ENCODE measurements around the gene DDIT3. TPM values are rescaled to one million over a fixed set of nuclear protein-coding genes. Genes with fewer than 3 reads are reported as not detected.

The DDIT3 gene
- polyA plus RNA-seq, 4 donors: 29.2 to 37.3 (median 30.3) TPM

DNA sequence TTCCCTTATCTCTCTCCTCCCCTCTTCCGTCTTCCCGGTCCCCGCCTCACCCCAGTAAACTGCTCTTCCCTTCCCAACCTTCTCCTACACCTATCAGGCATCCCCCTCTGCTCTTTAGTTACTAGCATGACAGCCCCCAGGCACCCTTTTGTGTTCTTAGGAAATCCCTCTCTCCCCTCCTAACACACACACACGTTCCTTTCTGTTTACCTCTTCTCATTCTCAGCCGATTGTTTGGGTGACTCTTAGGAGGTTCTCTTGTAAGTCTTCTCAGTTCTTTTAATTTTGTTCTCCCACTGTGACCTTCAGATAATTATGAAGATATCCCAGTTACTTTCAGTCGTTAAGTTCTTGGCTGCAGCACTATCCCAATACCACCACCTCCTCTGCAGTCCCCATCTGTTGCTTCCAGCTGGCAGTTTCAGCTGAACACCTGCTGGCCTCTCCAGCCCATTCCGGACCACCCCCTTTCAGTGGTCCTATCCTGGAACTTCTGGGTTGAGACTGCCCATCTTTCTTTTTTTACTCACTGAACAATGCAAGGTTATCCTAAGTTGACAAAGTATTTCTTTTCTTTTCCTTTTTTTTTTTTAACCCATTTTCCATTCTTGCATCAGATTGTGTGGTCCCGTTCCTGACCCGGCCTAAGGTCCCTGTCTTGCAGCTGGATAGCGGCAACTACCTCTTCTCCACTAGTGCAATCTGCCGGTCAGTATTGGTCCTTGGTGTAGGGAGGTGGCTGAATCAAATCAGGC, 31.7 kb downstream of the DDIT3 start:
- DNase-seq (ENCODE audit: low read depth in 4 of 4, low spot score in 3 of 4): no peak

DNA sequence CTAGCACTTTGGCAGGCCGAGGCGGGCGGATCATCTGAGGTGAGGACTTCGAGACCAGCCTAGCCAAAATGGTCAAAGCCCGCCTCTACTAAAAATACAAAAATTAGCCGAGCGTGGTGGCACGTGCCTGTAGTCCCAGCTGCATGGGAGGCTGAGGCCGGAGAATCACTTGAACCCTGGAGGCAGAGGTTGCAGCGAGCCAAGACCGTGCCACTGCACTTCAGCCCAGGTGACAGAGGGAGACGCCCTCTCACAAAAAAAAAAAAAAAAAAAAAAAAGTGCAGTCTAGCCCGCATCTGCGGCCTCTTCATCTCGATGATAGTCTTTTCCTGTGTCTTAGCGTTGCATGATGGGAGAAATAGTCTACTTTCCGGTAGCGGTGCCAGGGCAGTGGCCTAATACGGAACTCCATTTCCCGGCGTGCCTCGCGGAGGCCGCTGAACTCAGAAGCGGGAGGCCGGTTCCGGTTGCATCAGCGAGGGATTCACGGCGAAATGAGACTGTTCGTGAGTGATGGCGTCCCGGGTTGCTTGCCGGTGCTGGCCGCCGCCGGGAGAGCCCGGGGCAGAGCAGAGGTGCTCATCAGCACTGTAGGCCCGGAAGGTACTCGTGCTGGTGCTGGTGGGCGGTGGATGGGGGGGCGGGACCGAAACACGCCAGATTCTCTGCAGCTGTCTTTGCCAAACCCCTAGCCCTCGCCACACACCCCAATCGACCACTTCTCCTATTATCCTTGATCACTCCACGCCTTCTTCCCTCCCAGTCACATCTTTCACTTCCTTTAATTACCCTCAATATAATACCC, 32.5 kb downstream of the DDIT3 start, which contains the start of gene MARS1:
Gene MARS1, plus strand, starts transcription at position 472 of the 805 bp plus-strand sequence. Its CDS starts 23 bp downstream, at position 495.
- peak; percentile 85 to 92 (median 92) for DNase-seq (ENCODE audit: low read depth in 4 of 4, low spot score in 3 of 4)

DNA sequence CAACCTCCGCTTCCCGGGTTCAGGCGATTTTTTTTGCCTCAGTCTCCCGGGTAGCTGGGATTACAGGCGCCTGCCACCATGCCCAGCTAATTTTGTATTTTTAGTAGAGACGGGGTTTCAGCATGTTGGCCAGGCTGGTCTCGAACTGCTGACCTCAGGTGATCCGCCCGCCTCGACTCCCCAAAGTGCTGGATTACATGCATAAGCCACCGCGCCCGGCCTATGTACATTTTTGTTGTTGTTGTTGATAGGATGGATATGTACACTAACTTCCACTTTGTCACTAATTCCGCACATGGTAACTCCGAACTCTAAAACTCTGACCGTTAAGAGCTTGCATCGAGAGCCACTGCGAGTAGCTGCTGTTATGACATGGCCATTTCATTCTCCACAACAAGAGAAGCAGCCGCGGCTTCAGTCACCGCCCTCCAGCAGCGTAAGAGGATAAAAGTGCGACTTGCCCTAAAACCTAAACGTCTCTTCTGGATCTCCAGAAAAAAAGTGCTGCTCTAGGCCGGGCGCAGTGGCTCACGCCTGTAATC, 33.2 kb downstream of the DDIT3 start:
- no peak for DNase-seq (ENCODE audit: low read depth in 4 of 4, low spot score in 3 of 4)

DNA sequence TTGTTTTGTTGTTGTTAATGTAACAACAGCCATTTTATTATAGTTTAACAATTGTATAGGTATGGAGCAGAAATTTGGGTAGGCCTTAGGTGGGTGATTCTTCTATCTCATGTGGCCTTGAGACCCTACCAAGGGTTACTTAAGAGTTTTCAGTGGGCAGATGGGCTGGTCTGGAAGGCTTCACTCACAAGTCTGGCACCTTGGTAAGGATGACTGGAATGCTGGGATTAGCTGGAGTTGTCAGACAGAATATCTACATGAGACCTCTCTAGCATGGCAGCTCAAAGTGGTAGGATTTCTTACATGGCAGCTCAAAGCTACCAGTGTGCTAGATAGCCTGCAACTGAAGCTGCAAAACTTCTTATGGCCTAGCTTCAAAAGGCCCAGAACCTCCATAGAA, 34.6 kb downstream of the DDIT3 start:
- DNase-seq (ENCODE audit: low read depth in 4 of 4, low spot score in 3 of 4): no peak

DNA sequence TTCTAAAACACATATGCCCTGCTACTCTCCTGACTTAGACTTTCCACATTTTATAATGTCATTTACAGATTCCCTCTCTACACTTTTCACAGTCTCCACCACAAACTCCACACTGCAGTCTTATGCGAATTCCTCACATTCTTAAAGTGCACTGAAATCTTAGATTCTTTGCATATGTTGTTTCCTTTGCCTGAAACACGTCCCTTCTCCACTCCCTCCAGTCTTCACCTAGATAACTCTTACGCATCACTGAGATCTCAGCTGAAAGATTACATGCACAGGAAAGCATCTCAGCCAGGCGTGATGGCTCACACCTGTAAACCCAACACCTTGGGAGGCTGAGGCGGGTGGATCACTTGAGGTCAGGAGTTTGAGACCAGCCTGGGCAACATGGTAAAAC, 36.8 kb downstream of the DDIT3 start:
- DNase-seq (ENCODE audit: low read depth in 4 of 4, low spot score in 3 of 4): no peak

DNA sequence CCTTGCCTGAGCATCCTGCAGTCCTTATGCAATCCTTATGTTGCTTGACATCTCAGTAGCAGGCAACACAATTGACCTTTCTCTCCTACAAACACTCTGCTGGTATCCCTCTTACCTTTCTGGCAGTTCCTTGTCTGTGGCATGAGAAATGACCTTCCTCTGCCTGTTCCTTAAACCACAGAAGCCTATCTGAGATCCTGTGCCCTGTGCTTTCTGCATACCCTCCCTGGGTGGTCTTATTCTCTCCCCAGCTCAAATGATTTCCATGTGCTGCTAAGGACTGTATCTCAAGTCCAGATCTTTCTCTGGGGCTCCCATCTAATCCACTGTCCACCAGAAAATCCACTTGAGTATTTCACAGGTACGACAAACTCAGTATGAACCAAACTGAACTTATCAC, 38.6 kb downstream of the DDIT3 start:
- no peak for DNase-seq (ENCODE audit: low read depth in 4 of 4, low spot score in 3 of 4)

DNA sequence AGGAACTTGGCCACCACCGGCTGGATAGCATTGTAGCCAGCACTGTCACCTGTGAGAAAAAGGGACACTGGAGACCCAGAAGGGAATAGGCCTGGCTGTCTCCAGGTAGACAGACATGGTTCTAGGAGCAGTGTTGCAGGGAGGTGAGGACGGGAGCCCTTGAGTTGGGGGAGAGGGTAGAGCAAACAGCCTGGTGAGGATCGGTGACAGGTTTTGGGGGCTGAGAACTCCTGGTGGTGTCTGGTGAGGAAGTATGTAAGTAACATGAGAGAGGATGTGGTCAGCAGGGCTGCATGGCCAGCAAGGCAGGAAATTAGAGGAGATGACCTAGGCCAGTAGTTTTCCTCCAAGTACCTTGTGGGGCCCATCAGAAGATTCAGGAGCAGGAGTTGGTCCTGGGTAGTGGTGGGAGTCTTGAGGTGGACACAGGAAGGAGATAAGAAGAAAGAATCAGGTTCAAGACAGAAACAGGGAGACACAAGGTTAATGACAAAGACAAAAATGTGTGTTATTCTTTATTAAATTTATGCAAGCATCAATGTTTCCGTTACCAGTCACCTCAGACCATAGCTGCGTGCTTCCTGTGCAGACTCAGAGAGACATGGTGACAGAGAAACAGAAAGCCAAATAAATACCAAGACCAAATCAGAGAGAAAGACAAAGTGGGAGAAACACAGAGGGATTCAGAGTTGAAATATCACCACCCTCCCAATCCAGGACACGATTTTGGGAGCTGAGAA, 40.8 kb downstream of the DDIT3 start, which contains the start of gene ARHGAP9:
Gene ARHGAP9, minus strand, starts transcription at position 491 of the 740 bp plus-strand sequence. Its CDS starts 460 bp downstream, at position 31.
- DNase-seq (ENCODE audit: low read depth in 4 of 4, low spot score in 3 of 4): no peak

DNA sequence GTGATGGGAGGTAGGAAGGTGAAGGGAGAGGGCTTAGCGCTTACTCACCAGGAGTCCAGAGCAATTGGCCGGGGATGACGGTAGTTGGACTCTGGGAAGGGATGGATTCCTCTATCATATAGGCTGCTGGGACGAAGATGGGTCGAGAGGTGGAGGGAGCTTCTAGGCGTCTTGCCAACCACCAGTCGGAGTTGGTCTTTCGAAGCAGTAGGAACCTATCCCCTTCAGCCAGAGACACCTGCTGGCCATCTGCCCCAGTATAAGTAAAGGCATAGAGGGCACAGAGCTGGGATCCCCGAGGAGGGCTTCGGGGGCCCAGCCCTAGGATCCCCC, 41.3 kb downstream of the DDIT3 start:
- no peak for DNase-seq (ENCODE audit: low read depth in 4 of 4, low spot score in 3 of 4)

DNA sequence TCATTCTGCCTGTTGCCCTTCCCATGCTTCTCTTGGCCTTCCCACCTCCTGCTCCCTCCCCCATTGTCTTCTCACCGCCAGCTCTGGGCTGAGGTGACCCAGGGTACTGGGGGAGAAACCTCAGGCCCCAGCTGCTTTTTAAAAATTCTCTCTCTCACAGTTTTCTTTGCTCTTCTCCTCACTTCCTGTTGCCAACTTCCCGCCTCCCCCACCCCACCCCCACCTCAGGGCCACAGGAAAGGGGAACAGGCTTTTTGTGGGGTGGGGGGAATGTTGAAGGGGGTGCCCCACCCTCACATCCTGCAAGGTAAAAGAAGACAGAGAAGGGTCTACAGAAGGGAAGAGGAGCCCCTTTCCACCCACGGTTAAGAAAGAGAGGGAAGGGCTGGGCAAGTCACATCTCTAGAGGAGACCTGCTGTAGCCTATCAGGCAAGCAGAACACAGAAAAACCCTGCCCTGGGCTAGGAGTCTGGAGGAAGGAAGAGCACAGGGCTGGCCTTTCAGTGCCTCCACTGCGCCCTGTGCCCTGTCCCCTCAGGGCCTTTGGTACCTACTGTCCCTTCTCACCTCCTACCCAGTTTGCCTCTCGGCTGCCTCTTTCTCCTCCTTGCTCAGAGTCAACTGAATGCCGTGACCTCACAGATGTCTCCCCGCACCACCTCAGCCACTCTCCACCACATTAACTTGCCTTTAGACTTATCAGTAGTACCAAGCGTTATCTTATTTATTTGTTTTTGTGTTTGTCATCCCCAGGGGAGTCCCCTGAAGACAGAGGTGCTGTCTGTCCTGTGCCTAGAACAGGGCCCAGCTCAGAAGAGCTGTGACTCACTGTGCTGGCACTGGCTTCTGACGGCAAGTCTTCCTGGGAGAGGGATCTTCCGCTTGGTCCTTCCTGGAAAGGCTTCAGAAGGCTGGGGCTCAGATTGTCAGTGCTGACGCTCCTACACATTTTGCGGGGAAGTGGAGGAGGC, 42.3 kb downstream of the DDIT3 start:
- DNase-seq (ENCODE audit: low read depth in 4 of 4, low spot score in 3 of 4): no peak

DNA sequence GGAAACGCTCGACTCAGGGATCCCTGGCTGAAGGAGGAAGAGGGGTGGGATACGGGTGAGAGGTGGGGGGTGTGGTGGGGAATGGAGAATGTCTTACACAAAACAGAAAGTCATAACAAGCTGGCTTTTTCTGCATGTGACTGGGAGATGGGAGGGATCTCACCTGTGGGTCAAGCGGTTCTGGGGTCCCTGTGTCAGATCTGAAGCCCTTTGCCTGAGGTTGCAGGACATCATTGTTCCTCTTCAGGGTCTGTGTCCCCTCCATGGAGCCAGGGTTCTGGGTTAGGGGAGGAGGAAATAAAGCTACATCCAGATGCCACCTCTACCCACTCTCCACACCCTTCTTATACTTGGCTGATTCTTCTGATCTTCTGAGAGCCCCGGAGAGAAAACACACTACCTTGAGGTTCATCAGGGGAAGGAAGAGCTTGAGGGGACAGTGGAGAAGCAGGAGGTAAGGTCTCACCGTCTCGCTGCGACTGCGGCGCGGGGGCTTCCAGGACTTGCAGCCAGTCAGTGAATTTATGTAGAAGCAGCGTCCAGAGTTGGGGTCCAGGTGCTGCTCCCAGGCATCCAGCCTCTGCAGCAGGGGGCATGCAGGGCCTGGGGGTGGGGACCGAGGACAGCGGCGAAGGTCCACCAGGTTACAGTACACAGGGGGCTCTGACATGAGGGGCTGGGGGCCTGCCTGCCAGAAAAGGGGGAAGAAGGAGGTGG, 43.2 kb downstream of the DDIT3 start:
- DNase-seq (ENCODE audit: low read depth in 4 of 4, low spot score in 3 of 4): no peak

DNA sequence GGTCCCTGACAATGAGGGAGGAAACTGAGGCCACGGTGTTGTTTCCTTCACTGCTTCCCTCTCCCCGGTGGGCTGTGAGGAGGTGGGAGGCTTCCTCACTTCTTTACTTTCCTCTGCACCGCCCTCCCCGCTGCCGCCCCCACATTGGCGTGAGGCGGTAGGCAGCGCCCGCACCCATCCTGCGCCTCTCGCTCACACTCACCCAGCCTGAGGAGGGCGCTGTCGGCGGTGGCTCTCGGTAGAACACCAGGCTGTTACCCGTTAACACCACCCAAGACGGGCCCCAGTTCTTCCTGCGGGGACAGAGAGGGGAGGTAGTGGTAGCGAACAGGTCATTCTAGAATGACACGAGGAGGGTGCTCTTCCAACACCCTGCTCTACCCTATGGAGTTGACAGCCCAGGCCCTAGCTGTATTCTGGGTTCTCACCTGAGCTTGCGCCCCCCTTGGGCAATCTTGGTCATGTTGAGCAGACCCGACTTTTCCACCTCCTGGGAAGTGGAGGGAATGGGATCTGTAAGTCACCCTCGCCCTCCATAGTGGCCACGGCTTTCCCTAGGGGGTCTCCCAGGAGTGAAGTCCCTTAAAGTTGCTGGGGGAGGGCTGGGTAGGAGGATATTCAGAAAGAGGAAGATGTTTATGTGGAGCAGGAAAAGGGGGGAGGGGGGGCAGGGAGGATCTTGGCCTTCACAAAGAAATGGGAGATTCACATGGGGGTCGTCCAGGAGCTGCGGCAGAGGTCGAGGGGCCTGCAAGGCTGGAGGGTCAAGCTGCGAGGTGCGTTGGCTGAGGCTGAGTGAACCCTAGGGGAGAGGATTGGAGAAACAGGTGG, 43.9 kb downstream of the DDIT3 start:
- DNase-seq (ENCODE audit: low read depth in 4 of 4, low spot score in 3 of 4): no peak

DNA sequence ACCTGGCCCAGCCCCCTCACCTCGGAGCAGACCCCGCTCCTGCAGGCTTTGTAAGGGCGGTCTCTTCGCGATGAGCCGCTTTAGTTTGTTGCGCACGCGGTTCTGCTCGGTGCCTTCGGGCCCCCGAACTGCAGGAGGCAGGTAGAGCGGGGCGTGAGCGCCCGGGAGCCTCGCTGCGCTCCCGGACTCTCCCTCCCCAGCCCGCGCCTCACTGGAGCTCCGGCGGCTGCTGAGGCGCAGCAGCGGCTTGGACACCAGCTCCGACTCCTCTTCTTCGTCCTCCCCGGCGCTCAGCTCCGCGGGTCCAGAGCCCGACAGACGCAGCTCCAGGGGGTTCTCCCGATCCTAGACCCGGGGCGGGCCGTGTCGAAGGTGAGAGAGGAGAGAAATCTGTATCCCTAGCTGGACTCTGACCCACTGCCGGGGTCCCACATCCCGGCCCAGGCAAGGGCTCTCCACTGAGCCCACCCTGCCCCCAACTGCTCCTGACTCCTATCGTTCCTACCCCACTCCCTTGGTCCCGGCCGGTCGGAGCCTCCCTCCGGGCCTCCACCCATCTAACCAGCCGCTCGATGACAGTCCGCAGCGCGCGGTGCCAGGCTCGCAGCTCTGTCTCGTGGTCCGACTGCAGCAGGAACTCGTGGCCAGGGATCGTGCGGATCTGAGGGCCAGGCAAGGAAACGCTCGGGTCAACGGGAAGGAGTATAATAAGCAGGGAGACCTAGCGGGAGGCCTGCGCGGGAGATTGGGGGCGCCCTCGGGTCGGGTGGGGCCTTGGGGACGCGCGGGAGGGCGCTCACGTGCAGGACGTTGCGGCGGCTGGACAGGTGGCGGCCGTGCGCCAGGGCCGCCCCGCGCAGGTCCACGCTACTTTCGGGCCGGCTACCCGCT, 44.8 kb downstream of the DDIT3 start:
- DNase-seq (ENCODE audit: low read depth in 4 of 4, low spot score in 3 of 4): no peak

DNA sequence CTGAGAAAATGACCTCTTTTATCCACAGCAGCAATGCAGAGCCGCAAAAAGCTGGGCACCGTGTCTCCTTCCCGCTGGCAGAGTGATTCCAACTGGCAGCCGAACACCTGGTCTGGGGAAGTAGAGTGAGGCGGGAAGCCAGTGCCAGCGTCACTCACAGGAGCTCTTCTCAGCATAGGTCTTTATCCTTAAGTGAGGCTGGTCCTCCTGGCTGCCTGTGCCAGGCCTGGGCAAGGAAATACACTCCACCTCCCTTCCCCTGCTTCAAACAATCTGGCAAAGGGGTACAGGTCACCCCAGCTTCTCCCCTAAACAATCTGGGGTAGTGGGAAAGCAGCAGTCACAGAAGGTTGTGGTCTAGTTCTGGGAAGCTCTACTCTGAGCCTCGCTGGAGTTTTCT, 45.5 kb downstream of the DDIT3 start:
- DNase-seq (ENCODE audit: low read depth in 4 of 4, low spot score in 3 of 4): no peak

DNA sequence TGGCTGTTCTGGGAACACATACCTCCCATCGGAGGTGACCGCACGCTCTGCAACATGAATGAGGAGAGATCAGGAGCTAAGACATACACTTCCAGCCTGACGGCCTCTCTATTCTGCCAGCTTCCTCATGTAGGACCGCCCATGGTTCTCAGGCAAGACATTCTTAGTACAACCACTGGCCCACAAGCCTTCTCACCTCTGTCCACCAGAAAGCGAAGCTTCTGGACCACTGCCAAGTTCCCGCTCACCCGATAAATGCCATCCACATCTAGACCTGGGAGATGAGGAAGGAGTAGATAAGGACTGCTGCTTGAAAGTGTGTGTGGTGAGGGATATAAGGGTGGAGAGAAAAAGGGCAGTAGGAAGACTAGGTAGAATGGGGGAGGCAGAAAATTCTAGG, 45.9 kb downstream of the DDIT3 start:
- no peak for DNase-seq (ENCODE audit: low read depth in 4 of 4, low spot score in 3 of 4)

DNA sequence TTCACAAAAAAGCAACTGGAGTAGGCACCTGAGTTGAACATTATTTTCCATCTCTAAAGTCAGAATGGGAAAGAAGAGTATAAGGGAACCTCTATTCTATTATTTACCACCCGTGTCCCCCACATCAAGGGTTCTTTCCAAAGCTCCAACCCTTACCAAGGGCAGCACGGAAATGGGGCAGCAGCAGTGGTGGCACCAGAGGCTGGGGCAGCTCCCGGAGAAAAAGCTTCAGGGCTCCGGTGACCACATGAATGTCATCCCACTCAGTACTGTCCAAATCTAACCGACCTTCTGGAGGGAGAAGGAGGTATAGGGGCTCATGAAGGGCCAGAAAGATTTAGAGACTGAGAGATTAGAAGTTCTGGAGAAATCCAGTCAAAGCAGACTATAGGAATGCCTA, 46.4 kb downstream of the DDIT3 start:
- no peak for DNase-seq (ENCODE audit: low read depth in 4 of 4, low spot score in 3 of 4)

DNA sequence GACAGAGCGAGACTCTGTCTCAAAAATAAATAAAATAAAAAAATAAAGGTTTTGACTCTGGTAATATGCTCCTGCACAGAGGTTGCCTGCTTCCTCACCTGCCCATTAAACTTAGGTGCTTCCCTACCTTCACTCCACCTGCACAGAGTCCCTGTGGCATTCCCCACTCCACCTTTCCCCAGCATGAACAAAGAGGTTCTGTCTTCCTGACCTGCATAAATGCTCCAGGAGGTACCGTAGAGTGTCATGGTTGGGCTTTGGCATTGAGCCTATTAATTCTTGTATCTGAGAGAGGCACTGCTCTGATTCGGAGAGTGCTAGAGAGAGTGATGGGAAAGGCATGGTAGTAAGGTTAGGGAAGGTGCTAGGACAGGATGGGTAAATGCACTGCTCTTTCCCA, 46.9 kb downstream of the DDIT3 start:
- DNase-seq (ENCODE audit: low read depth in 4 of 4, low spot score in 3 of 4): no peak

DNA sequence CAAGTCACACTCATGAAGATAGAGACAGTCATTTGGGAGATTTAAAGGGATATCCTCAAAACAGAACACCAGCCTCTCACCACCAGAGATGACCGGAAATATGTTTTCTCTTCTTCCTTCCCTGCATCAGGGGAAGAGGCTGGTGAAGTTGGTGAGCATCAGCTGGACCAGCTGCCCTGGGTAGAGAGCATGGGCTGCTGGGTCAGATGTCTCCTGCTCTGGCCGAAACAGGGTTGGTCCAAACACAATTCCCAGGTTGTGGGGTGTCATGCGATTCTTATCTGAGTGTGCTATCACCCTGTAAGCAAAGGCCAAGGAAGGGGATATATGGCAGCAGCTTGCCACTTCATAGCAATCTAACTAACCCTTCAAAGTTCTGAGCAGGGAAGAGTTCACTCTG, 47.9 kb downstream of the DDIT3 start:
- no peak for DNase-seq (ENCODE audit: low read depth in 4 of 4, low spot score in 3 of 4)

Data from right renal pelvis (tissue), 4 donors.